Measurements from ENCODE around the gene MOB2.

The MOB2 gene

DNA sequence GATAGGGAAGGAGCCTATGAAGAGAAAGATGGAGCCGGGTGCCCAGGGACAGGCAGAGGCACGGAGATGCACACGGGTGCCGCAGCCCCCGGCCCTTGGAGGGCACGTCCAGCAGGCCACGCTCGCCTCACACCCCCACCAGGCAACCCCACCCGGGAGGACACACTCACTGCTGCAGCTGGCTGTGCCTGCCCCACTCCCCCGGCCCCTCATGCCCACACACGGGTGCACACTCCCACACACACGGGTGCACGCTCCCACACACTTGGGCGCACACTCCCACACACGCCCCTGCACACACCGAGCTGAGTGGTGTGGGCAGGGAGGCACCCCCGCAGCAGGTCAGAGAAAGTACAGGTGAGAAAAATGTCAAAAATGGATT, 1.1 kb downstream of the MOB2 start:
- DNase-seq (ENCODE audit: low spot score) = no peak

GRCh38 chr11:1484695-1485503, 1.7 kb downstream of the MOB2 start:
- DNase-seq (ENCODE audit: low spot score) = peak; percentile 4

DNA sequence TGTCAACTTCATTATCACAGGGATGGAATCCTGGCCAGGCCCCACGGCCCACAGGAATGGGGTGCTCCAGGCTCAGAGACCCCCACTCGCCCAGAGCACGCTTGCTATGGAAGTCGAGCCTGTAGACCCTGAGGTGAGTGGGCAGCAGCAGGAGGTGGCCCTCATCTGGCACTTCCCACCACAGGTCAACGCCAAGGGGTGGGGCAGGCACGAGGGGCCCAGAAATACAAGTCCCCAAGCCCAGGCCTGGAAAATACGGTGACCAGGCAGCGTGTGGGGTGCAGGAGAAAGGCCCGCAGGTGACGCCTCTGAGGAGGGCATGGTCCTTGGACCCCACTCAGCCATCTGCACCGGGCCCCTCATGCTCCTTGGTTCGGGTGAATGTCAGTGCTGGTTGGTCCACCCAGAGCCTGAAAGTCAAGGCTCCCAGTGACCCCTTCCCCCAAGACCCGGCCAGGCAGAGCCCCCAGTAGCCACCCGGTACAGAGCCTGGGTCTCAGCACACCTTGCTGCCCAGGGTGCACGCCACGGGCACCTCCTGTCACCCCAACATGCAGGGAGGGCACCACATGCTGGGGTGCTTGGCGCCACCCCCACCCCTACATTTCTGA, 2.4 kb downstream of the MOB2 start:
- no peak for DNase-seq (ENCODE audit: low spot score)

- no peak for DNase-seq (ENCODE audit: low spot score)
Observed at GRCh38 chr11:1483445-1483961, 3.1 kb downstream of the MOB2 start.

DNA sequence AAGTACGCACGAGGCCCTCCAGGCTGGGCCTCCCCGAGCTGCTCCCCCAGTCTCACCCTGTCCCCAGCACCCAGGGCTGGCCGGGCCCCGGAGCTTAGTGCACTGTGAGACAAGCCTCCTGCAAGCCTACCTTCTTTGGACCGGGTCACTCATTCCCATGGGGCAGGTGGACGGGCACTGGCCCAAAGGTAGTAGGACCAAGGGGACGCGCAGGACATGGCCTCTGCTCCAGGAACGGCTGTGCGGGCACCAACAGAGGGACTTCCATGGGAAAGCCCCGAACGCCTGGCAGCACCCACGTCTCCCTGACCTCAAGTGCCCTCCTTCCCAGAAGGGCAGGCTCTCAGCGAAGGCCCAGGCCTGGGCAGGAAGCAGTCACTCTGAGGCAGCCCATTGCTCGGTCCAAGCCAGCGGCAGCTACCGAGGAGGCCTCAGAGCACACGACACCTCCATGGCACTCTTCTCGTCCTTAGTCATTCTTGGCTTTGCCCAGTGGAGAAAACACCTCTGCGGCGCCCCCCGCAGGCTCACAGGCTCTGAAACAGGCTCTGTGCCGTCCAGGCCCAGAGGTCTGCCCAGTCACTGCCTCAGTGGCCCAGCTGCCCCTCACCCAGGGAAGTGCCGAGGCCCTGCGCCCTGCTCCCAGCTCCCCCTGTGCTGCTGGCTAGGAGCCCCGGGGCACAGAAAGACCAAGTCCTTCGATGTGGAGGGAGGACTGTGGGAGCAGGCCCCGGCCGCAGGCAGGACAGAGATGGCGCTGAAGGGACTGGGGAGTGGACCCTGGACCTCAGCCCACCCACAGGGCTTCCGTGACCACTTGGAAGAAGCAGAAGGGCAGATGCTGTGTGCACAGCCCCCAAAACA, 3.8 kb downstream of the MOB2 start:
- DNase-seq (ENCODE audit: low spot score) = no peak

GRCh38 chr11:1481861-1482441, 4.6 kb downstream of the MOB2 start:
- no peak for DNase-seq (ENCODE audit: low spot score)

- DNase-seq (ENCODE audit: low spot score) = no peak
Observed at GRCh38 chr11:1481483-1481825, 5.1 kb downstream of the MOB2 start.

DNA sequence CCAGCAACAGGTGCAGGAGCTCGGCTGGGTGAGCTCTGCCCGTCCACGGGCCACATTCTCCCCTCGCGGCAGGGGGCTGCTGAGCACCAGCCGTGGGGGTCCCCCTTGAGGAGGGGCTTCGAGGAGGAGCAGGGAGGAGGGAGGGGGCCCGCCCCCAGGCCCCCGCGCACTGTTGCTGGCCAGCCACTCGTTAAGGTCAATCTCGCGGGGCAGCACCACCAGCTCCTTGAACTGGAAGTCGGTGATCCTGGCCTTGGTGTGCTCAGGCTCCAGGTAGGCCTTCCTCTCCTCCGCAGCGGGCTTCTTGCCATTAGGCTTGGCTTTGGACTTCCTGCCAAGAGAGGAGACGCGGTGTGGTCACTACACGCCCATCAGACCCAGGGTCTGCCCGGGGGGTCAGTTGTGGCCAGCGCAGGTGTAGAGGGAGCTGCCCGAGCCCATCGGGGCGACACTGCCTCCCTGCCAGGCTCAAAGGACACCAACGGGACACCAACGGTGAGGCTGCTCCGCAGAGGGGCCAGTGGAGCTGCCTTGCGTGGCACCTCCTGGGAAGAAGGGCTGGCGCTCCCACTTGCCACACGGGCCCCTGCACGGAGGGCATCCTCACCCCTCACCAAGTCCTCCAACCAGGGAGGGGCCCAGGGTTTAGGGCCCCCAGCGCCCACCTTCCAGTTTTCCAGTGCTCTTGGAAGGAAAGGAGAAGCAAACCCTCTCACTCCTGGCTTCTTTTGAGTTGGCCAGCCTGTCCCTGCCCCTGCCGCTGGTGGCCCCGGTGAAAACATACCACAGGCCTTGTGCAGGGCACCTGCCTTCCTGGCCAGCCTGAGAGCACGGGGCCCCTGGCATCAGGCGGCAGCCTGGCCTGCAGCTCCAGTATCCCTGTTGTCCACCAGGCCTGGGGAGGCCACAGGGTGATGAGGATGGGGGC, 5.8 kb downstream of the MOB2 start:
- no peak for DNase-seq (ENCODE audit: low spot score)

GRCh38 chr11:1480191-1480554, 6.4 kb downstream of the MOB2 start:
- DNase-seq (ENCODE audit: low spot score) = no peak

- no peak for DNase-seq (ENCODE audit: low spot score)
Observed at GRCh38 chr11:1479678-1480118, 6.9 kb downstream of the MOB2 start.

GRCh38 chr11:1479006-1479677, 7.4 kb downstream of the MOB2 start:
- no peak for DNase-seq (ENCODE audit: low spot score)

- DNase-seq (ENCODE audit: low spot score) = no peak
Observed at GRCh38 chr11:1478544-1478943, 8.0 kb downstream of the MOB2 start.

GRCh38 chr11:1478011-1478410, 8.6 kb downstream of the MOB2 start:
- no peak for DNase-seq (ENCODE audit: low spot score)

GRCh38 chr11:1476940-1477736, 9.4 kb downstream of the MOB2 start:
- DNase-seq (ENCODE audit: low spot score) = no peak

- no peak for DNase-seq (ENCODE audit: low spot score)
Observed at GRCh38 chr11:1475841-1476240, 10.7 kb downstream of the MOB2 start.

DNA sequence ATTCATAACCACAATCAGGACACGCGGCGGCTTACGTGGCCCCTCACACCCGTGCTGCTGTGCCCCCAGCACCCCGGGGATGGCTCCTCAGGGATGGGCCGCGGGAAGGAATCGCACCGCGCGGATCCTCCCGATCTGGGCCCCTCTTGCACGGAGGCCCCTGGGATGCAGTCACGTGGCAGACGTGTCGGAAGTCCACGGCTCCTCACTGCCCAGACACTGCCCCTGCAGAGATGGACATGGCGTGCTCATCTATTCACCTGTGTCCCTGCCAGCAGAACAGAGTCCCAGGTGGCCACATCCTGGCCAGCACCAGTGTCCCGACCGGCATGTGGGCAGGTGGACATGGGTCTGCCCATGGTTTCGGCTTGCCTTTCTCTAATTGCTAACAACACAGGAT, 12.8 kb downstream of the MOB2 start:
- DNase-seq (ENCODE audit: low spot score) = no peak

DNA sequence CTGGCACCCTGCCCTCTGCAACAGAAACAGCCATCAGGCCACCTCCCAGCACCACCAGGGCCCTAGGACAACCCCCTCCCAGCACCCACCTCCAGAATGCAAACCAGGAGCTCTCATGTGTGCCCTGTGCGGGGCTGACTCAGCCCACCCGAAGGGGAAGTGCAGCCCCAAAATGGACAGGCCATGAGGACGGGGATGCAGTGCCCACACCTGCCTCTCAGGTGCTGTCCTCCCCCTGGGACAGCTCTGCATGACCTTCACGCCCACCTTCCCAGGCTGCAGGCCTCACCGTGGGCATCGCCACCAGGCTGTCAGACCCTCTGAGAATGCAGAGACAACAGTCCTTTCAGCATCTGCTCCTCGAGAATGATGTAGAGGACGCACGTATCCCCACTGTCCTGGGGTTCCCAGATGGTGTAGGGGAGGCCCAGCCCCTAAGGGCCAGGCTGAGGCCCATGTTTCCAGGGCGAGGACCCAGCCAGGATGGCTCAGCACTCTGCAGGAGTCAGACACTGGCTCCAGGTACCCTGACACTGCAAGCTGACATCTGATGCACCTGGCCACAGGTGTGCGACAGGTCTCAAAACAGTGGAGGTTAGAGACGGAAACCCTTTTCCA, 13.5 kb downstream of the MOB2 start:
- DNase-seq (ENCODE audit: low spot score) = no peak

GRCh38 chr11:1472180-1473005, 14.2 kb downstream of the MOB2 start:
- DNase-seq (ENCODE audit: low spot score) = no peak

- DNase-seq (ENCODE audit: low spot score) = no peak
Observed at GRCh38 chr11:1471736-1472135, 14.8 kb downstream of the MOB2 start.
